GM23338 (cell line): Measurements from ENCODE around the gene NGDN. TPM values are rescaled to one million over a fixed set of nuclear protein-coding genes. Genes with fewer than 3 reads are reported as not detected.

Experiments
- ATAC-seq: fragments of 200-7000 bp; cut with Tn5 transposase; 3 replicates; pipeline ENCODE4 v1.9.1; 2020
- DNase-seq: peaks from one replicate; pipeline ENCODE4 v3.0.0-alpha.2; 2015; ENCODE audit warnings: low spot score
- H2AFZ ChIP-seq: fragments of 200-600 bp; sonication (generic); 2 replicates; pipeline ENCODE4 v1.8.0; 2016; ENCODE audit warnings: antibody characterized with exemption, mild to moderate bottlenecking, moderate library complexity
- H3F3A ChIP-seq: fragments of 200-600 bp; sonication (generic); replicated peaks from 2 replicates; pipeline ENCODE4 v1.8.0; 2017; ENCODE audit warnings: antibody characterized with exemption, mixed run types, low read depth
- H3K27ac ChIP-seq: fragments of 200-600 bp; sonication (generic); 2 replicates; pipeline ENCODE4 v1.6.1; 2016; ENCODE audit warnings: low read depth
- H3K27me3 ChIP-seq: fragments of 200-600 bp; sonication (generic); 2 replicates; pipeline ENCODE4 v1.8.0; 2016; ENCODE audit warnings: mild to moderate bottlenecking, mixed run types, moderate library complexity; ENCODE audit not compliant: insufficient read depth
- H3K36me3 ChIP-seq: fragments of 200-600 bp; sonication (generic); 2 replicates; pipeline ENCODE4 v1.8.0; 2016; ENCODE audit warnings: mild to moderate bottlenecking; ENCODE audit not compliant: insufficient read depth
- H3K4me1 ChIP-seq: fragments of 200-600 bp; sonication (generic); 2 replicates; pipeline ENCODE4 v1.8.0; 2016; ENCODE audit warnings: mild to moderate bottlenecking, moderate library complexity; ENCODE audit not compliant: insufficient read depth
- H3K4me2 ChIP-seq: fragments of 200-600 bp; sonication (generic); 2 replicates; pipeline ENCODE4 v1.7.1; 2017; ENCODE audit warnings: mixed run types
- H3K4me3 ChIP-seq: fragments of 200-600 bp; sonication (generic); 2 replicates; pipeline ENCODE4 v1.6.1; 2016; ENCODE audit warnings: mixed run types
- H3K79me2 ChIP-seq: fragments of 200-600 bp; sonication (generic); replicated peaks from 2 replicates; pipeline ENCODE4 v1.8.0; 2017; ENCODE audit warnings: mild to moderate bottlenecking; ENCODE audit not compliant: insufficient read depth
- H3K9me2 ChIP-seq: fragments of 200-600 bp; sonication (generic); 2 replicates; pipeline ENCODE4 v1.8.0; 2017; ENCODE audit not compliant: insufficient read depth
- H4K20me1 ChIP-seq: fragments of 200-600 bp; sonication (generic); replicated peaks from 2 replicates; pipeline ENCODE4 v1.8.0; 2017; ENCODE audit warnings: mild to moderate bottlenecking; ENCODE audit not compliant: insufficient read depth
- H3K27ac Mint-ChIP-seq: 2 replicates; pipeline ENCODE4 v1.8.0; 2020; ENCODE audit warnings: inconsistent platforms, mild to moderate bottlenecking, moderate library complexity, mixed read lengths
- H3K27me3 Mint-ChIP-seq: 3 replicates; pipeline ENCODE4 v1.8.0; 2022; ENCODE audit warnings: low read depth, mild to moderate bottlenecking, moderate library complexity, mixed read lengths, inconsistent platforms; ENCODE audit not compliant: insufficient read depth, poor library complexity
- H3K36me3 Mint-ChIP-seq: 3 replicates; pipeline ENCODE4 v1.8.0; 2021; ENCODE audit warnings: low read depth, mild to moderate bottlenecking, inconsistent platforms, moderate library complexity, mixed read lengths
- H3K4me1 Mint-ChIP-seq: 3 replicates; pipeline ENCODE4 v1.8.0; 2020; ENCODE audit warnings: mild to moderate bottlenecking, inconsistent platforms, mixed read lengths
- H3K4me3 Mint-ChIP-seq: 3 replicates; pipeline ENCODE4 v1.8.0; 2021; ENCODE audit warnings: moderate library complexity, mild to moderate bottlenecking, inconsistent platforms, mixed read lengths
- H3K9me3 Mint-ChIP-seq: 3 replicates; pipeline ENCODE4 v1.8.0; 2020; ENCODE audit warnings: moderate library complexity, mild to moderate bottlenecking, inconsistent platforms, mixed read lengths
- CREB1 ChIP-seq: fragments of 250-450 bp; sonication (Bioruptor Pico); IDR thresholded peaks from 2 replicates; pipeline ENCODE4 v1.5.0; 2020; ENCODE audit warnings: low read depth, mild to moderate bottlenecking, moderate library complexity
- CTCF ChIP-seq, 2 experiments: fragments of 200-600 bp in 1 of 2; sonication (generic) in 1 of 2; conservative IDR thresholded peaks; 2 replicates each; pipeline versions ENCODE4 v1.5.1 to v1.6.1; 2016 to 2017; ENCODE audit warnings: antibody characterized with exemption in 2 of 2, low read depth in 2 of 2, mild to moderate bottlenecking in 2 of 2, moderate library complexity in 1 of 2
- EZH2 ChIP-seq: fragments of 200-600 bp; sonication (generic); IDR thresholded peaks from one replicate; pipeline ENCODE4 v1.8.0; 2017; ENCODE audit warnings: antibody characterized with exemption, mild to moderate bottlenecking, low read depth; ENCODE audit not compliant: unreplicated experiment
- EZH2phosphoT487 ChIP-seq: fragments of 200-600 bp; sonication (generic); IDR thresholded peaks from one replicate; pipeline ENCODE4 v1.8.1; 2018; ENCODE audit warnings: antibody characterized with exemption; ENCODE audit not compliant: unreplicated experiment
- JUNB ChIP-seq: IDR thresholded peaks from one replicate; pipeline ENCODE4 v1.6.1; 2016; ENCODE audit warnings: antibody characterized with exemption; ENCODE audit not compliant: unreplicated experiment
- NANOG ChIP-seq: IDR thresholded peaks from 2 replicates; pipeline ENCODE4 v1.6.1; 2016; ENCODE audit warnings: antibody characterized with exemption, borderline replicate concordance
- POLR2AphosphoS5 ChIP-seq: IDR thresholded peaks from 2 replicates; pipeline ENCODE4 v1.6.1; 2016; ENCODE audit warnings: antibody characterized with exemption, low read depth
- STAT1 ChIP-seq: IDR thresholded peaks from one replicate; pipeline ENCODE4 v1.6.1; 2016; ENCODE audit warnings: antibody characterized with exemption; ENCODE audit not compliant: unreplicated experiment
- ZNF114 ChIP-seq: fragments of 250-450 bp; sonication (Bioruptor Pico); IDR thresholded peaks from 2 replicates; pipeline ENCODE4 v1.5.0; 2020; ENCODE audit warnings: mild to moderate bottlenecking, moderate library complexity
- polyA plus RNA-seq: library from polyadenylated mRNA; unstranded; fragments of >200 nt; fragmentation: Nextera tagmentation; extraction: Ambion mirVana; gene quantifications from 2 replicates; pipeline ENCODE4 v1.2.1, GENCODE V29; 2016
- total RNA-seq: library from RNA; depleted of rRNA; stranded (reverse); fragments of >200 nt; shearing (Covaris generic); gene quantifications from 2 replicates; pipeline ENCODE4 v1.2.3, GENCODE V29; 2014
- TF ChIP-seq, protein P1 (sequence below): IDR thresholded peaks from one replicate; pipeline ENCODE4 v1.6.1; 2018; ENCODE audit warnings: antibody characterized with exemption; ENCODE audit not compliant: unreplicated experiment

The NGDN gene
- total and polyA plus RNA-seq, 2 experiments from 2014 or later, result 48.6 to 90.8 TPM

DNA sequence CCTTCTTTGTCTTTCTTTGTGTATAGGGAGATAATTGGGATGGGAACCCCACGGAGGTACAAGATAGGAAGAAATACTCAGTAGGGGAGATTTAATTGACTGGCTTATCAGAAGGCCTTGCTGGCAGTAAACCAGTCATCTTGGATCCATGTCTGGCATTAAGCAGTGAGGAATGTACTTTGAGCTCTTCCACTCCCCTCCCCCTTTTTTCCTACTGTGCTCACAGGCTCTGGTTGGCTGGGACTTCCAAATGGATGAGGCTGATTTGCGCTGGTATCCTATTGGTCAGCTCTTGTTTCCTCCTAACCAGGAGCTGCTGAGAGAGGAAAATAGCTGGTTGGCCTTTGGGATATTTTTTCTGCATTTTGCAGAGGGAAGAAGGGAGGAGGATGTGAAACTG lies 24.7 kb downstream of the NGDN start:
- Histone ChIP-seq H3K4me2 (peak overlapping the region; percentile 55), H3K9me2 (no peaks in the 10 kb centered on the region), H3K4me3 (no peak overlapping the region), H3K79me2 (no peaks in the 10 kb centered on the region), H3K27me3 (no peaks in the 10 kb centered on the region), H2AFZ (no peak overlapping the region), H4K20me1 (no peaks in the 10 kb centered on the region), H3K4me1 (peaks cover 13% of the 10 kb centered on the region), H3K36me3 (no peaks in the 10 kb centered on the region), H3F3A (0 out of 2 replicates have a peak, but pooled peaks cover 12% of the 10 kb centered on the region), H3K27ac (peak overlapping the region; percentile 57)
- peak; percentile 92 for DNase-seq
- no peaks in the 10 kb centered on the region for H3K9me3 Mint-ChIP-seq
- H3K27me3 Mint-ChIP-seq, result no peaks in the 10 kb centered on the region
- peak overlapping the region; percentile 56 for H3K27ac Mint-ChIP-seq
- peak; percentile 99 for ATAC-seq
- TF ChIP-seq EZH2 (no peak), POLR2AphosphoS5 (peak; percentile 34; the same call in 1 of the 2 replicates)
- TF ChIP-seq, protein P1, sequence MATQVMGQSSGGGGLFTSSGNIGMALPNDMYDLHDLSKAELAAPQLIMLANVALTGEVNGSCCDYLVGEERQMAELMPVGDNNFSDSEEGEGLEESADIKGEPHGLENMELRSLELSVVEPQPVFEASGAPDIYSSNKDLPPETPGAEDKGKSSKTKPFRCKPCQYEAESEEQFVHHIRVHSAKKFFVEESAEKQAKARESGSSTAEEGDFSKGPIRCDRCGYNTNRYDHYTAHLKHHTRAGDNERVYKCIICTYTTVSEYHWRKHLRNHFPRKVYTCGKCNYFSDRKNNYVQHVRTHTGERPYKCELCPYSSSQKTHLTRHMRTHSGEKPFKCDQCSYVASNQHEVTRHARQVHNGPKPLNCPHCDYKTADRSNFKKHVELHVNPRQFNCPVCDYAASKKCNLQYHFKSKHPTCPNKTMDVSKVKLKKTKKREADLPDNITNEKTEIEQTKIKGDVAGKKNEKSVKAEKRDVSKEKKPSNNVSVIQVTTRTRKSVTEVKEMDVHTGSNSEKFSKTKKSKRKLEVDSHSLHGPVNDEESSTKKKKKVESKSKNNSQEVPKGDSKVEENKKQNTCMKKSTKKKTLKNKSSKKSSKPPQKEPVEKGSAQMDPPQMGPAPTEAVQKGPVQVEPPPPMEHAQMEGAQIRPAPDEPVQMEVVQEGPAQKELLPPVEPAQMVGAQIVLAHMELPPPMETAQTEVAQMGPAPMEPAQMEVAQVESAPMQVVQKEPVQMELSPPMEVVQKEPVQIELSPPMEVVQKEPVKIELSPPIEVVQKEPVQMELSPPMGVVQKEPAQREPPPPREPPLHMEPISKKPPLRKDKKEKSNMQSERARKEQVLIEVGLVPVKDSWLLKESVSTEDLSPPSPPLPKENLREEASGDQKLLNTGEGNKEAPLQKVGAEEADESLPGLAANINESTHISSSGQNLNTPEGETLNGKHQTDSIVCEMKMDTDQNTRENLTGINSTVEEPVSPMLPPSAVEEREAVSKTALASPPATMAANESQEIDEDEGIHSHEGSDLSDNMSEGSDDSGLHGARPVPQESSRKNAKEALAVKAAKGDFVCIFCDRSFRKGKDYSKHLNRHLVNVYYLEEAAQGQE, result no peak
- peaks cover 29% of the 10 kb centered on the region for H3K4me1 Mint-ChIP-seq
- H3K36me3 Mint-ChIP-seq, result no peaks in the 10 kb centered on the region
- H3K4me3 Mint-ChIP-seq, result peak overlapping the region; percentile 25

- Histone ChIP-seq H3K4me2 (peak overlapping the region; percentile 55; the same call in 1 of the 2 replicates), H2AFZ (no peak overlapping the region), H3K4me1 (peaks cover 10% of the 10 kb centered on the region; the same call in 1 of the 2 replicates), H3K36me3 (no peaks in the 10 kb centered on the region), H4K20me1 (no peaks in the 10 kb centered on the region), H3K27ac (no peak overlapping the region), H3K9me2 (0 out of 2 replicates have a peak, but pooled peaks cover 16% of the 10 kb centered on the region), H3F3A (no peaks in the 10 kb centered on the region), H3K79me2 (no peaks in the 10 kb centered on the region), H3K4me3 (no peak overlapping the region), H3K27me3 (no peaks in the 10 kb centered on the region)
- Mint-ChIP-seq H3K4me3 (peak overlapping the region; percentile 34; the same call in 1 of the 3 replicates), H3K27ac (no peak overlapping the region), H3K4me1 (peaks cover 18% of the 10 kb centered on the region), H3K36me3 (no peaks in the 10 kb centered on the region), H3K27me3 (peaks cover 13% of the 10 kb centered on the region), H3K9me3 (no peaks in the 10 kb centered on the region)
- no peak; the same call in 2 of the 3 replicates for ATAC-seq
- peak; percentile 13 for DNase-seq
- TF ChIP-seq EZH2, result no peak
- no peak for TF ChIP-seq ZNF114 (CRISPR knock-in tag)
- TF ChIP-seq STAT1, result no peak
- no peak for TF ChIP-seq NANOG
- no peak for TF ChIP-seq JUNB
- no peak for TF ChIP-seq CTCF (conservative IDR thresholded peaks at IDR 0.05; ENCODE audit: low read depth in 2 of 2)
- no peak for TF ChIP-seq CREB1
- no peak for TF ChIP-seq EZH2phosphoT487
- TF ChIP-seq, protein P1, result no peak
Observed at GRCh38 chr14:23512156-23512555, 42.7 kb downstream of the NGDN start.
